WTC11 (cell line): Measurements from ENCODE around the gene TTK. TPM values are rescaled to one million over a fixed set of nuclear protein-coding genes. Genes with fewer than 3 reads are reported as not detected.

Source experiments
- ATAC-seq: fragments of 200-7000 bp; cut with Tn5 transposase; 2 replicates; pipeline ENCODE4 v1.10.0; 2021; ENCODE audit warnings: mild to moderate bottlenecking, moderate library complexity
- CTCF ChIA-PET: fragments of 300-600 bp; sonication (Branson Sonifier 250); formaldehyde crosslinking; loops from one replicate; lab custom pipeline; 2021; ENCODE audit warnings: antibody characterized with exemption; lab: Charles Lee
- POLR2A ChIA-PET: fragments of 350-600 bp; sonication (Branson Sonifier 250); formaldehyde crosslinking; loops from one replicate; lab custom pipeline; 2021; ENCODE audit warnings: antibody characterized with exemption; lab: Charles Lee
- DNase-seq: peaks from one replicate; pipeline ENCODE4 v3.0.0; 2021; ENCODE audit warnings: low spot score
- H3K27ac Mint-ChIP-seq: 2 replicates; pipeline ENCODE4 v1.8.0; 2021; ENCODE audit warnings: mixed read lengths
- H3K27me3 Mint-ChIP-seq: 2 replicates; pipeline ENCODE4 v1.8.0; 2021; ENCODE audit warnings: low read depth, mild to moderate bottlenecking, moderate library complexity, mixed read lengths
- H3K36me3 Mint-ChIP-seq: 2 replicates; pipeline ENCODE4 v1.8.0; 2021; ENCODE audit warnings: mixed read lengths
- H3K4me1 Mint-ChIP-seq: 2 replicates; pipeline ENCODE4 v1.8.0; 2022; ENCODE audit warnings: mixed read lengths
- H3K4me3 Mint-ChIP-seq: 2 replicates; pipeline ENCODE4 v1.8.0; 2021; ENCODE audit warnings: mild to moderate bottlenecking, moderate library complexity, mixed read lengths
- H3K9me3 Mint-ChIP-seq: 2 replicates; pipeline ENCODE4 v1.8.0; 2021; ENCODE audit warnings: mixed read lengths
- AR ChIP-seq: fragments of 250-450 bp; sonication (Bioruptor Pico); IDR thresholded peaks from 2 replicates; pipeline ENCODE4 v1.9.0; 2021; ENCODE audit warnings: mild to moderate bottlenecking
- CBFB ChIP-seq: sonication (generic); formaldehyde crosslinking; IDR thresholded peaks from 2 replicates; pipeline ENCODE4 v1.8.1; 2022; ENCODE audit warnings: mild to moderate bottlenecking, low read depth, missing genetic modification reagents
- GTF2I ChIP-seq: fragments of 250-450 bp; sonication (Bioruptor Pico); conservative IDR thresholded peaks from 2 replicates; pipeline ENCODE4 v1.4.0; 2021; ENCODE audit warnings: mild to moderate bottlenecking
- JUN ChIP-seq: sonication (generic); formaldehyde crosslinking; IDR thresholded peaks from 2 replicates; pipeline ENCODE4 v1.8.0; 2023; ENCODE audit warnings: mild to moderate bottlenecking, missing genetic modification reagents
- MXD4 ChIP-seq: fragments of 250-450 bp; sonication (Bioruptor Pico); IDR thresholded peaks from 2 replicates; pipeline ENCODE4 v1.8.0; 2021; ENCODE audit warnings: mild to moderate bottlenecking, moderate library complexity, borderline replicate concordance
- NFE2L1 ChIP-seq: sonication (generic); formaldehyde crosslinking; IDR thresholded peaks from 2 replicates; pipeline ENCODE4 v1.8.1; 2023; ENCODE audit warnings: missing genetic modification reagents
- RELA ChIP-seq: sonication (generic); formaldehyde crosslinking; IDR thresholded peaks from 2 replicates; pipeline ENCODE4 v1.8.1; 2022; ENCODE audit warnings: missing genetic modification reagents, mild to moderate bottlenecking, borderline replicate concordance
- TP53 ChIP-seq: sonication (generic); formaldehyde crosslinking; IDR thresholded peaks from 2 replicates; pipeline ENCODE4 v1.8.1; 2023; ENCODE audit warnings: mild to moderate bottlenecking, missing genetic modification reagents
- ZNF281 ChIP-seq: sonication (generic); formaldehyde crosslinking; IDR thresholded peaks from 2 replicates; pipeline ENCODE4 v1.8.0; 2023; ENCODE audit warnings: mild to moderate bottlenecking, missing genetic modification reagents
- ZNF416 ChIP-seq: fragments of 250-450 bp; sonication (Bioruptor Pico); IDR thresholded peaks from 2 replicates; pipeline ENCODE4 v1.9.0; 2021; ENCODE audit warnings: mild to moderate bottlenecking, inconsistent platforms
- ZNF512 ChIP-seq: sonication (generic); formaldehyde crosslinking; IDR thresholded peaks from 2 replicates; pipeline ENCODE4 v1.8.1; 2022; ENCODE audit warnings: missing genetic modification reagents, borderline replicate concordance
- total RNA-seq: library from RNA; stranded (reverse); gene quantifications from 3 replicates; pipeline ENCODE4 v1.2.3, GENCODE V29; 2021
- TF ChIP-seq, protein P1 (sequence below): sonication (generic); formaldehyde crosslinking; IDR thresholded peaks from 2 replicates; pipeline ENCODE4 v1.8.1; 2023; ENCODE audit warnings: mild to moderate bottlenecking, missing genetic modification reagents, moderate library complexity
- TF ChIP-seq, protein P2 (sequence below): fragments of 250-450 bp; sonication (Bioruptor Pico); IDR thresholded peaks from 2 replicates; pipeline ENCODE4 v1.9.0; 2021; ENCODE audit warnings: mild to moderate bottlenecking, borderline replicate concordance
- TF ChIP-seq, protein P3 (sequence below): sonication (generic); formaldehyde crosslinking; conservative IDR thresholded peaks from 2 replicates; pipeline ENCODE4 v1.8.1; 2023; ENCODE audit warnings: mild to moderate bottlenecking, low read depth, missing genetic modification reagents, moderate library complexity
- TF ChIP-seq, protein P4 (sequence below): sonication (generic); formaldehyde crosslinking; IDR thresholded peaks from 2 replicates; pipeline ENCODE4 v1.8.0; 2022; ENCODE audit warnings: mild to moderate bottlenecking, missing genetic modification reagents
- TF ChIP-seq, protein P5 (sequence below): sonication (generic); formaldehyde crosslinking; IDR thresholded peaks from 2 replicates; pipeline ENCODE4 v1.8.1; 2022; ENCODE audit warnings: low read depth, missing genetic modification reagents, borderline replicate concordance

The TTK gene
- total RNA-seq, 1 experiment from 2014 or later: 51.0 TPM

GRCh38 chr6:80020381-80021120 lies 16.1 kb downstream of the TTK start:
- no peaks in the 10 kb centered on the region for H3K4me1 Mint-ChIP-seq
- DNase-seq: no peak
- H3K4me3 Mint-ChIP-seq: no peak overlapping the region
- CTCF ChIA-PET: interaction anchor here (1.3 kb wide), 1 partner anchor 71 kb away, joined by 4 read pairs; no protein-coding TSS in a partner anchor
- no peaks in the 10 kb centered on the region; the same call in 1 of the 2 replicates for H3K27me3 Mint-ChIP-seq
- TF ChIP-seq NFE2L1 (no peak), ZNF512 (CRISPR knock-in tag) (no peak), CBFB (no peak)
- TF ChIP-seq, protein P1, sequence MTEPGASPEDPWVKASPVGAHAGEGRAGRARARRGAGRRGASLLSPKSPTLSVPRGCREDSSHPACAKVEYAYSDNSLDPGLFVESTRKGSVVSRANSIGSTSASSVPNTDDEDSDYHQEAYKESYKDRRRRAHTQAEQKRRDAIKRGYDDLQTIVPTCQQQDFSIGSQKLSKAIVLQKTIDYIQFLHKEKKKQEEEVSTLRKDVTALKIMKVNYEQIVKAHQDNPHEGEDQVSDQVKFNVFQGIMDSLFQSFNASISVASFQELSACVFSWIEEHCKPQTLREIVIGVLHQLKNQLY (CRISPR knock-in tag): no peak
- TF ChIP-seq, protein P2, sequence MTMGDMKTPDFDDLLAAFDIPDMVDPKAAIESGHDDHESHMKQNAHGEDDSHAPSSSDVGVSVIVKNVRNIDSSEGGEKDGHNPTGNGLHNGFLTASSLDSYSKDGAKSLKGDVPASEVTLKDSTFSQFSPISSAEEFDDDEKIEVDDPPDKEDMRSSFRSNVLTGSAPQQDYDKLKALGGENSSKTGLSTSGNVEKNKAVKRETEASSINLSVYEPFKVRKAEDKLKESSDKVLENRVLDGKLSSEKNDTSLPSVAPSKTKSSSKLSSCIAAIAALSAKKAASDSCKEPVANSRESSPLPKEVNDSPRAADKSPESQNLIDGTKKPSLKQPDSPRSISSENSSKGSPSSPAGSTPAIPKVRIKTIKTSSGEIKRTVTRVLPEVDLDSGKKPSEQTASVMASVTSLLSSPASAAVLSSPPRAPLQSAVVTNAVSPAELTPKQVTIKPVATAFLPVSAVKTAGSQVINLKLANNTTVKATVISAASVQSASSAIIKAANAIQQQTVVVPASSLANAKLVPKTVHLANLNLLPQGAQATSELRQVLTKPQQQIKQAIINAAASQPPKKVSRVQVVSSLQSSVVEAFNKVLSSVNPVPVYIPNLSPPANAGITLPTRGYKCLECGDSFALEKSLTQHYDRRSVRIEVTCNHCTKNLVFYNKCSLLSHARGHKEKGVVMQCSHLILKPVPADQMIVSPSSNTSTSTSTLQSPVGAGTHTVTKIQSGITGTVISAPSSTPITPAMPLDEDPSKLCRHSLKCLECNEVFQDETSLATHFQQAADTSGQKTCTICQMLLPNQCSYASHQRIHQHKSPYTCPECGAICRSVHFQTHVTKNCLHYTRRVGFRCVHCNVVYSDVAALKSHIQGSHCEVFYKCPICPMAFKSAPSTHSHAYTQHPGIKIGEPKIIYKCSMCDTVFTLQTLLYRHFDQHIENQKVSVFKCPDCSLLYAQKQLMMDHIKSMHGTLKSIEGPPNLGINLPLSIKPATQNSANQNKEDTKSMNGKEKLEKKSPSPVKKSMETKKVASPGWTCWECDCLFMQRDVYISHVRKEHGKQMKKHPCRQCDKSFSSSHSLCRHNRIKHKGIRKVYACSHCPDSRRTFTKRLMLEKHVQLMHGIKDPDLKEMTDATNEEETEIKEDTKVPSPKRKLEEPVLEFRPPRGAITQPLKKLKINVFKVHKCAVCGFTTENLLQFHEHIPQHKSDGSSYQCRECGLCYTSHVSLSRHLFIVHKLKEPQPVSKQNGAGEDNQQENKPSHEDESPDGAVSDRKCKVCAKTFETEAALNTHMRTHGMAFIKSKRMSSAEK (CRISPR knock-in tag): no peak
- TF ChIP-seq, protein P3, sequence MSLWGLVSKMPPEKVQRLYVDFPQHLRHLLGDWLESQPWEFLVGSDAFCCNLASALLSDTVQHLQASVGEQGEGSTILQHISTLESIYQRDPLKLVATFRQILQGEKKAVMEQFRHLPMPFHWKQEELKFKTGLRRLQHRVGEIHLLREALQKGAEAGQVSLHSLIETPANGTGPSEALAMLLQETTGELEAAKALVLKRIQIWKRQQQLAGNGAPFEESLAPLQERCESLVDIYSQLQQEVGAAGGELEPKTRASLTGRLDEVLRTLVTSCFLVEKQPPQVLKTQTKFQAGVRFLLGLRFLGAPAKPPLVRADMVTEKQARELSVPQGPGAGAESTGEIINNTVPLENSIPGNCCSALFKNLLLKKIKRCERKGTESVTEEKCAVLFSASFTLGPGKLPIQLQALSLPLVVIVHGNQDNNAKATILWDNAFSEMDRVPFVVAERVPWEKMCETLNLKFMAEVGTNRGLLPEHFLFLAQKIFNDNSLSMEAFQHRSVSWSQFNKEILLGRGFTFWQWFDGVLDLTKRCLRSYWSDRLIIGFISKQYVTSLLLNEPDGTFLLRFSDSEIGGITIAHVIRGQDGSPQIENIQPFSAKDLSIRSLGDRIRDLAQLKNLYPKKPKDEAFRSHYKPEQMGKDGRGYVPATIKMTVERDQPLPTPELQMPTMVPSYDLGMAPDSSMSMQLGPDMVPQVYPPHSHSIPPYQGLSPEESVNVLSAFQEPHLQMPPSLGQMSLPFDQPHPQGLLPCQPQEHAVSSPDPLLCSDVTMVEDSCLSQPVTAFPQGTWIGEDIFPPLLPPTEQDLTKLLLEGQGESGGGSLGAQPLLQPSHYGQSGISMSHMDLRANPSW (CRISPR knock-in tag): no peak
- POLR2A ChIA-PET: no interaction called here
- no peak overlapping the region; the same call in 1 of the 2 replicates for H3K27ac Mint-ChIP-seq
- no peaks in the 10 kb centered on the region for H3K9me3 Mint-ChIP-seq
- H3K36me3 Mint-ChIP-seq: peaks cover 53% of the 10 kb centered on the region
- ATAC-seq: no peak; the same call in 1 of the 2 replicates

DNA sequence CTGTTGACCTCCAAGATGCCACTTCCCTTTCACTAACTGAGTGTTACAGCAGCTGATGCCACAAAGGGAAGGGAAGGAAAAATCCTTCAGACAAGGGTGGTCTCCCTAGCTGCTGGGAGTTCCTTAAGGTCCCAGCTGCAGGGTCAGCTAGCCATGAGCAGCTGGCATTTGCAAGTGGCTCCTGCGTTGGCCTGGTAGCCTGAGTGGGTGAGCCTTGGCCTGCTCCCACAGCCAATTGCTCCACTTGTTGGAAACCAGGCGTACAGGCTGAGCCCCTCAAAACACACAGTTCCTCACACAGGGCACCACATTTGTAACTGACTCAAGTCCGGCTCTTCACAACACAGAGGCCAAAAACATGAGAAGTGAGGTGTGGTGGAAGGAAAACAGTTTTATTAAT lies 16.7 kb downstream of the TTK start:
- ChIA-PET CTCF (interaction anchor here (1.3 kb wide), 1 partner anchor 72 kb away, joined by 4 read pairs; no protein-coding TSS in a partner anchor), POLR2A (no interaction called here)
- Mint-ChIP-seq H3K9me3 (no peaks in the 10 kb centered on the region), H3K36me3 (peaks cover 51% of the 10 kb centered on the region), H3K27me3 (no peaks in the 10 kb centered on the region), H3K27ac (no peak overlapping the region), H3K4me3 (no peak overlapping the region), H3K4me1 (no peaks in the 10 kb centered on the region)
- no peak for DNase-seq
- no peak for ATAC-seq
- TF ChIP-seq TP53 (CRISPR knock-in tag) (no peak), ZNF416 (no peak), ZNF281 (no peak), JUN (CRISPR knock-in tag) (no peak), AR (no peak), GTF2I (no peak), RELA (no peak), MXD4 (no peak)
- TF ChIP-seq, protein P4, sequence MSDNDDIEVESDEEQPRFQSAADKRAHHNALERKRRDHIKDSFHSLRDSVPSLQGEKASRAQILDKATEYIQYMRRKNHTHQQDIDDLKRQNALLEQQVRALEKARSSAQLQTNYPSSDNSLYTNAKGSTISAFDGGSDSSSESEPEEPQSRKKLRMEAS (CRISPR knock-in tag): no peak
- TF ChIP-seq, protein P5, sequence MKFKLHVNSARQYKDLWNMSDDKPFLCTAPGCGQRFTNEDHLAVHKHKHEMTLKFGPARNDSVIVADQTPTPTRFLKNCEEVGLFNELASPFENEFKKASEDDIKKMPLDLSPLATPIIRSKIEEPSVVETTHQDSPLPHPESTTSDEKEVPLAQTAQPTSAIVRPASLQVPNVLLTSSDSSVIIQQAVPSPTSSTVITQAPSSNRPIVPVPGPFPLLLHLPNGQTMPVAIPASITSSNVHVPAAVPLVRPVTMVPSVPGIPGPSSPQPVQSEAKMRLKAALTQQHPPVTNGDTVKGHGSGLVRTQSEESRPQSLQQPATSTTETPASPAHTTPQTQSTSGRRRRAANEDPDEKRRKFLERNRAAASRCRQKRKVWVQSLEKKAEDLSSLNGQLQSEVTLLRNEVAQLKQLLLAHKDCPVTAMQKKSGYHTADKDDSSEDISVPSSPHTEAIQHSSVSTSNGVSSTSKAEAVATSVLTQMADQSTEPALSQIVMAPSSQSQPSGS: no peak
